CD14-positive monocyte (primary cell): ENCODE measurements around the gene CREB5. TPM values are rescaled to one million over a fixed set of nuclear protein-coding genes. Genes with fewer than 3 reads are reported as not detected.

Source experiments
- DNase-seq, 3 donors: peaks; one replicate each; pipeline ENCODE4 v3.0.0-alpha.2; 2011 to 2022
- H2AFZ ChIP-seq: 2 replicates; pipeline ENCODE4 v1.6.0; 2012; ENCODE audit warnings: mild to moderate bottlenecking, low read depth, low read length, inconsistent platforms; ENCODE audit not compliant: insufficient read depth, poor library complexity, severe bottlenecking
- H3K27ac ChIP-seq, 2 donors: 1 replicate in 1 of 2; 2 replicates in 1 of 2; pipeline ENCODE4 v1.5.1; 2012 to 2013; ENCODE audit warnings: low read length in 2 of 2, control low read depth in 1 of 2, inconsistent platforms in 1 of 2, low read depth in 1 of 2, mild to moderate bottlenecking in 1 of 2
- H3K27me3 ChIP-seq, 2 donors: one replicate each; pipeline versions ENCODE4 v1.6.0 to v1.6.1; 2011 to 2013; ENCODE audit warnings: low read length in 2 of 2; ENCODE audit not compliant: control insufficient read depth in 2 of 2, insufficient read depth in 2 of 2
- H3K36me3 ChIP-seq, 2 donors: replicated peaks in 1 of 2; 1 replicate in 1 of 2; 2 replicates in 1 of 2; pipeline versions ENCODE4 v1.5.1 to v1.6.1; 2012 to 2013; ENCODE audit warnings: low read length in 2 of 2, control low read depth in 1 of 2, inconsistent platforms in 1 of 2, mild to moderate bottlenecking in 1 of 2; ENCODE audit not compliant: insufficient read depth in 2 of 2, control insufficient read depth in 1 of 2
- H3K4me1 ChIP-seq, 2 donors: 1 replicate in 1 of 2; 2 replicates in 1 of 2; pipeline versions ENCODE4 v1.5.1 to v1.6.1; 2012 to 2013; ENCODE audit warnings: low read length in 2 of 2, control low read depth in 1 of 2, inconsistent platforms in 1 of 2, mild to moderate bottlenecking in 1 of 2, moderate library complexity in 1 of 2; ENCODE audit not compliant: insufficient read depth in 2 of 2, control insufficient read depth in 1 of 2
- H3K4me2 ChIP-seq: replicated peaks from 2 replicates; pipeline ENCODE3; 2012; ENCODE audit warnings: low read length, moderate library complexity, mild to moderate bottlenecking; ENCODE audit not compliant: poor library complexity, severe bottlenecking; ENCODE audit errors: extremely low read depth
- H3K4me3 ChIP-seq, 3 experiments: fragments of 200-600 bp in 1 of 3; sonication (generic) in 1 of 3; replicated peaks in 1 of 3; 1 replicate in 2 of 3; 2 replicates in 1 of 3; pipeline ENCODE4 v1.5.1; 2011 to 2013; ENCODE audit warnings: low read length in 3 of 3, mild to moderate bottlenecking in 3 of 3, control low read depth in 2 of 3, low read depth in 2 of 3, inconsistent platforms in 1 of 3, moderate library complexity in 1 of 3
- H3K79me2 ChIP-seq: 2 replicates; pipeline ENCODE4 v1.6.0; 2012; ENCODE audit warnings: mild to moderate bottlenecking, control low read depth, inconsistent platforms, low read length, moderate library complexity; ENCODE audit not compliant: insufficient read depth
- H3K9ac ChIP-seq: 2 replicates; pipeline ENCODE4 v1.6.0; 2017; ENCODE audit warnings: low read length, mild to moderate bottlenecking; ENCODE audit not compliant: insufficient read depth, poor library complexity, severe bottlenecking
- H3K9me3 ChIP-seq, 2 donors: replicated peaks in 1 of 2; 1 replicate in 1 of 2; 2 replicates in 1 of 2; pipeline versions ENCODE4 v1.5.1 to v1.6.1; 2012 to 2013; ENCODE audit warnings: low read length in 2 of 2, control low read depth in 1 of 2; ENCODE audit not compliant: control insufficient read depth in 1 of 2, insufficient read depth in 1 of 2
- H4K20me1 ChIP-seq: 2 replicates; pipeline ENCODE4 v1.6.0; 2012; ENCODE audit warnings: mild to moderate bottlenecking, low read length, control low read depth, moderate library complexity; ENCODE audit not compliant: insufficient read depth
- H3K27ac Mint-ChIP-seq, 7 donors: one replicate each; pipeline ENCODE4 v1.8.0; 2020; ENCODE audit warnings: mild to moderate bottlenecking in 7 of 7, mixed read lengths in 7 of 7, moderate library complexity in 6 of 7, inconsistent platforms in 2 of 7
- H3K27me3 Mint-ChIP-seq, 3 donors: one replicate each; pipeline ENCODE4 v1.8.0; 2021 to 2022; ENCODE audit warnings: low read depth in 3 of 3, mild to moderate bottlenecking in 3 of 3, mixed read lengths in 3 of 3, moderate library complexity in 3 of 3, inconsistent platforms in 1 of 3
- H3K36me3 Mint-ChIP-seq, 2 donors: one replicate each; pipeline ENCODE4 v1.8.0; 2020; ENCODE audit warnings: mixed read lengths in 2 of 2, inconsistent platforms in 1 of 2, mild to moderate bottlenecking in 1 of 2
- H3K4me1 Mint-ChIP-seq: one replicate; pipeline ENCODE4 v1.8.0; 2020; ENCODE audit warnings: mild to moderate bottlenecking, mixed read lengths
- H3K4me3 Mint-ChIP-seq, 2 donors: one replicate each; pipeline ENCODE4 v1.8.0; 2020; ENCODE audit warnings: mild to moderate bottlenecking in 2 of 2, mixed read lengths in 2 of 2, moderate library complexity in 1 of 2
- H3K9me3 Mint-ChIP-seq, 7 donors: one replicate each; pipeline ENCODE4 v1.8.0; 2020 to 2022; ENCODE audit warnings: mixed read lengths in 7 of 7, mild to moderate bottlenecking in 6 of 7, moderate library complexity in 6 of 7, inconsistent platforms in 2 of 7
- WGBS: methylation state at CpG from one replicate; pipeline ENCODE4 v1.1.5; 2013; ENCODE audit warnings: missing lambda C conversion rate; ENCODE audit not compliant: insufficient coverage; 5-methylcytosine and 5-hydroxymethylcytosine counted together
- intact Hi-C, 2 donors: fragments of 100-400 bp; cut with micrococcal nuclease; formaldehyde crosslinking; loops; one replicate each; pipeline versions ENCODE4 v1.15.0 to v1.15.1; 2023
- polyA plus RNA-seq, 3 donors: library from polyadenylated mRNA; depleted of rRNA in 1 of 3; unstranded in 2 of 3; stranded (reverse) in 1 of 3; fragments of 300-500 nt in 2 of 3; fragments of >200 nt in 1 of 3; fragmentation: Illumina TruSeq in 2 of 3; gene quantifications; 1 replicate in 2 of 3; 2 replicates in 1 of 3; pipeline ENCODE4 v1.2.3, GENCODE V29; 2012 to 2021
- TF ChIP-seq, protein P1 (sequence below): fragments of 200-600 bp; IDR thresholded peaks from one replicate; pipeline ENCODE4 v1.8.0; 2022; ENCODE audit warnings: antibody characterized with exemption, mild to moderate bottlenecking

CREB5 gene
- polyA plus RNA-seq, 3 donors: 25.1 to 72.3 (median 44.2) TPM

DNA sequence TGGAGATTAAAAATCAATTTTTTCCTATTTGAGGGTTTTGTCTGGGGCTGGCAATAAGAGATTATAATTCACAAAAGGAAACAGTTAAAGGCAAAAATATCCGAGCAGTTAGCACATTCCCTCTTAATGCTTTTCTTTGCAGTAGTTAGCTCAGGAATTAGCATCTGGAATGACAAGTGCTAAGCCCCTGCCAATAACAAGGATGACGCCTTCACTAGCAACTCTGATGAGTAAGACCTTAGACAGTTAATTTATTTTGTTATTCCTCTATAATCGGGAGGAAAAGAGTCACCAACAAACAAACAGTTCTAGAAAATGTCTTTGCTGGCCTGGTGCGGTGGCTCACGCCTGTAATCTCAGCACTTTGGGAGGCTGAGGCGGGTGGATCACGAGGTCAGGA, 394.5 kb downstream of the CREB5 start:
- Mint-ChIP-seq H3K36me3 (peaks cover 65 to 89% of the 10 kb centered on the region in 2 donors), H3K9me3 (peaks cover 0 to 10% (median 2%) of the 10 kb centered on the region in 7 donors), H3K4me3 (no peak overlapping the region), H3K4me1 (no peaks in the 10 kb centered on the region), H3K27ac (no peak overlapping the region), H3K27me3 (peaks cover 2 to 10% (median 3%) of the 10 kb centered on the region in 3 donors)
- intact Hi-C loops: no loop called here
- Histone ChIP-seq H3K9me3 (no peaks in the 10 kb centered on the region), H3K4me3 (no peak overlapping the region), H3K27ac (no peak overlapping the region), H3K9ac (no peak overlapping the region), H3K27me3 (no peaks in the 10 kb centered on the region), H3K4me2 (no peak overlapping the region), H2AFZ (no peak overlapping the region), H3K36me3 (peaks cover 46 to 91% of the 10 kb centered on the region in 2 donors), H3K4me1 (no peaks in the 10 kb centered on the region), H4K20me1 (peaks cover 80% of the 10 kb centered on the region), H3K79me2 (no peaks in the 10 kb centered on the region)
- TF ChIP-seq, protein P1, sequence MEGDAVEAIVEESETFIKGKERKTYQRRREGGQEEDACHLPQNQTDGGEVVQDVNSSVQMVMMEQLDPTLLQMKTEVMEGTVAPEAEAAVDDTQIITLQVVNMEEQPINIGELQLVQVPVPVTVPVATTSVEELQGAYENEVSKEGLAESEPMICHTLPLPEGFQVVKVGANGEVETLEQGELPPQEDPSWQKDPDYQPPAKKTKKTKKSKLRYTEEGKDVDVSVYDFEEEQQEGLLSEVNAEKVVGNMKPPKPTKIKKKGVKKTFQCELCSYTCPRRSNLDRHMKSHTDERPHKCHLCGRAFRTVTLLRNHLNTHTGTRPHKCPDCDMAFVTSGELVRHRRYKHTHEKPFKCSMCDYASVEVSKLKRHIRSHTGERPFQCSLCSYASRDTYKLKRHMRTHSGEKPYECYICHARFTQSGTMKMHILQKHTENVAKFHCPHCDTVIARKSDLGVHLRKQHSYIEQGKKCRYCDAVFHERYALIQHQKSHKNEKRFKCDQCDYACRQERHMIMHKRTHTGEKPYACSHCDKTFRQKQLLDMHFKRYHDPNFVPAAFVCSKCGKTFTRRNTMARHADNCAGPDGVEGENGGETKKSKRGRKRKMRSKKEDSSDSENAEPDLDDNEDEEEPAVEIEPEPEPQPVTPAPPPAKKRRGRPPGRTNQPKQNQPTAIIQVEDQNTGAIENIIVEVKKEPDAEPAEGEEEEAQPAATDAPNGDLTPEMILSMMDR: no peak
- 100% methylated on average over 1 of the region's 7 CpGs for WGBS
- no peak for DNase-seq

DNA sequence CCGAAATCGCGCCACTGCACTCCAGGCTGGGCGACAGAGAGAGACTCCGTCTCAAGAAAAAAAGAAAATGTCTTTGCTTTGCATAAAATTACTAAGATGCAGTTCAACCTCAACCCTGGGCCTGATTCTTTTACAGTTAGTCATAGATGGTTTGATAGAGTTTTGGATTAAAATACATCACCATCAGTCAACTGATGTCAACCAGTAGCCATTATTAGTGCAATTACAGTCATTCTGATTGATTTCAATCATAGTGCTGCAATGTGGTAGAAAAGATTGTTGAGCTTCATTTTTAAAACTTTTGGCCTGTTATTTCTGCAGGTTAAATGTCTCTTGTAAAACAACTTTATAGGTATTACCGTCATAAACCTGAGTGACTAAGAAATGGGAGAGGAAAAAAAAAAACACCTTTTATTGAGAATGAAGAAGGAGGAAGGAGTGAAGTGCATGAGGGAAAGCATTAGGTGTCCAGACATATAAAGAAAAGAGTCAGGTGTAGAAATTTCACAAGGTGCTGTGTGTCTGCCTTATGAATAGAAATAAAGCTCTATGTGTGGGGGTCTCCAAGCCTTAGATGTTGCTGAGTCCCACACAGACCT, 395.2 kb downstream of the CREB5 start:
- no peaks in the 10 kb centered on the region for H3K4me1 Mint-ChIP-seq
- peaks cover 2 to 10% (median 3%) of the 10 kb centered on the region in 3 donors for H3K27me3 Mint-ChIP-seq
- peaks cover 0 to 10% (median 2%) of the 10 kb centered on the region in 7 donors for H3K9me3 Mint-ChIP-seq
- no peak for DNase-seq
- H3K36me3 Mint-ChIP-seq: peaks cover 70 to 89% of the 10 kb centered on the region in 2 donors
- Histone ChIP-seq H3K4me3 (no peak overlapping the region), H3K9ac (no peak overlapping the region), H3K4me2 (no peak overlapping the region), H2AFZ (no peak overlapping the region), H3K27ac (no peak overlapping the region), H3K4me1 (no peaks in the 10 kb centered on the region), H3K9me3 (no peaks in the 10 kb centered on the region), H3K36me3 (peaks cover 48 to 95% of the 10 kb centered on the region in 2 donors), H3K79me2 (no peaks in the 10 kb centered on the region), H3K27me3 (no peaks in the 10 kb centered on the region), H4K20me1 (peaks cover 78% of the 10 kb centered on the region)
- intact Hi-C loops: no loop called here
- 100% methylated on average over 1 of the region's 6 CpGs for WGBS
- TF ChIP-seq, protein P1: no peak
- H3K27ac Mint-ChIP-seq: peak overlapping the region in 1 of 7 donors; percentile 55
- no peak overlapping the region for H3K4me3 Mint-ChIP-seq
